Stimulated activated naive CD8-positive, alpha-beta T cell treated with anti-CD3 and anti-CD28 coated beads, Interleukin-15, Interleukin-2, amounts not matched to agents 100 ng/mL and 50 ng/mL, for 24 hours (primary cell): Measurements from ENCODE around the gene CHMP6.
"Not testable (repeated sequence)": the region's sequence is repeated elsewhere in the genome, so short reads cannot be mapped to it uniquely, and the experiment has no call there.

Experiments used
- H3K27ac Mint-ChIP-seq: one replicate; pipeline ENCODE4 v1.8.0; 2021; ENCODE audit warnings: mild to moderate bottlenecking, mixed read lengths
- H3K27me3 Mint-ChIP-seq: one replicate; pipeline ENCODE4 v1.8.0; 2021; ENCODE audit warnings: mixed read lengths
- H3K36me3 Mint-ChIP-seq: one replicate; pipeline ENCODE4 v1.8.0; 2021; ENCODE audit warnings: low read depth, mixed read lengths
- H3K4me1 Mint-ChIP-seq: one replicate; pipeline ENCODE4 v1.8.0; 2021; ENCODE audit warnings: low read depth, mixed read lengths
- H3K4me3 Mint-ChIP-seq: one replicate; pipeline ENCODE4 v1.8.0; 2021; ENCODE audit warnings: mild to moderate bottlenecking, mixed read lengths
- H3K9me3 Mint-ChIP-seq: one replicate; pipeline ENCODE4 v1.8.0; 2021; ENCODE audit warnings: mixed read lengths

The CHMP6 gene

GRCh38 chr17:81019563-81020442 is 28.2 kb downstream of the CHMP6 start:
- H3K4me1 Mint-ChIP-seq = peaks cover 24% of the 10 kb centered on the region
- H3K27ac Mint-ChIP-seq = no peak overlapping the region
- no peak overlapping the region for H3K4me3 Mint-ChIP-seq
- H3K9me3 Mint-ChIP-seq = peaks cover 9% of the 10 kb centered on the region
- H3K36me3 Mint-ChIP-seq = no peaks in the 10 kb centered on the region
- H3K27me3 Mint-ChIP-seq = no peaks in the 10 kb centered on the region

- no peak overlapping the region for H3K27ac Mint-ChIP-seq
- no peak overlapping the region for H3K4me3 Mint-ChIP-seq
- no peaks in the 10 kb centered on the region for H3K27me3 Mint-ChIP-seq
- peaks cover 8% of the 10 kb centered on the region for H3K9me3 Mint-ChIP-seq
- H3K4me1 Mint-ChIP-seq = peaks cover 24% of the 10 kb centered on the region
- H3K36me3 Mint-ChIP-seq = no peaks in the 10 kb centered on the region
These were observed 28.8 kb downstream of the CHMP6 start for GRCh38 chr17:81020443-81020766.

DNA sequence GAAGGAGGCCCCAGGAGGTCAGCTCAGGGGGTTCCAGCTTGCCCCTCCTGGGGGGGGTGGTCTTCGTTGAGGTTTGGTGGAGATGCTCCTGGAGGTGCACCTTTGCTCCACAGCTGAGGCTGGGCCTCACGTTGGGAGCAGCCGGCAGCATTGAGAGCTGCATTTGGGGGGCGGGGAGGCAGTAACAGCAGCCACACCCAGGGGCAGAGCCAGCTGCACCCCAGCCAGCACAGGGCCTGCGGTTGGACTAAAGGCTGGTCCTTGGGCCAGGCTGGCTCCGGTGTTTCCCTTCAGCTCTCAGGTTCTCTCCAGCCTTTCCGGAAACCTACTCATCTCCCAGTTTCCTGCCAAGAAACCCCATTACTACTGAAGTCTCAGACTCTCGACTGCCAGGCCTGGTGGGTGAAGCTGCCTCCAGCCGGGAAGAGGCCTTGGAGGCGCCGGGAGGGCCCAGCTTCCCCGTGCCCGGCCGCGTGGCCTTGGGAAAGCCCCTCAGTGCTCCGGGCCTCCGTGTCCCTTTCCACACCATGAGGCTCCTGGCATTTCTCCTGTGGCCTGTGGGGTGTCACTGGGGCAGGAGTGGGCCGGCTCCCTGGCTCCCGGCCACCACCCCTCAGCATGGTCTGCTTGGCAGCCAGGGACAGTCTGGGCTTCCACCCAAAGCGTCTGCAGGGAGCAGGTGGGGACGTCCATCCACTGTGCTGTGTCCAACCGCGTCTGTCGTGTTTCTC is 29.3 kb downstream of the CHMP6 start:
- peaks cover 5% of the 10 kb centered on the region for H3K9me3 Mint-ChIP-seq
- H3K4me3 Mint-ChIP-seq = no peak overlapping the region
- H3K36me3 Mint-ChIP-seq = no peaks in the 10 kb centered on the region
- H3K27ac Mint-ChIP-seq = no peak overlapping the region
- peaks cover 24% of the 10 kb centered on the region for H3K4me1 Mint-ChIP-seq
- no peaks in the 10 kb centered on the region for H3K27me3 Mint-ChIP-seq

DNA sequence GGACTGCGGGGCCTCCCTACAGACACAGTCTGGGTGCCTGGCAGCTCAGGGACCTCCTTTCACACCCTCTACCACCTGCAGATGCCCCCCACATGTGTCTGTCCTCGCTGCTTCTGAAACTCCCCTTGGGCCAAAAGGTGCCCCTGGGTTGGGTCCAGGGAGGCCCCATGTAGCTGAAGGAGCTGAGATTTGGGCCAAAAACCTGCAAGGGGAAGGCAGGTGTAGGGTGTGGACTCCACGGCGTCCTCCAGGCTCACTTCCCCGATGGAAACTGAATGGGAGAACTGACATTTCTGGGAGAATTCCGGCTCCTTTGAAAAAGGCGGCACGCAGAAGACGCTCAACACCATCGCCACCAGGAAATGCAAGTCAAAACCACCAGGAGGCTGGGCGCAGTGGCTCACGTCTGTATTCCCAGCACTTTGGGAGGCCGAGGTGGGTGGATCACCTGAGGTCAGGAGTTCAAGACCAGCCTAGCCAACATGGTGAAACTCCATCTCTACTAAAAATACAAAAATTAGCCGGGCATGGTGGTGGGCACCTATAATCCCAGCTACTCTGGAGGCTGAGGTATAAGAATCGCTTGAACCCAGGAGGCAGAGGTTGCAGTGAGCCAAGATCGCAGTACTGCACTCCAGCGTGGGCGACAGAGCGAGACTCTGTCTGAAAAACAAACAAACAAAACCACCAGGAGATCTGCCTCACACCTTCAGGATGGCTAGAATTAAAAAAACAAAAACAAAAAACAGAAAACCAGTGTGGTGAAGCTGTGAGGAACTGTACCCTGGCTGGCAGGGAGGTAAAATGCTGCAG is 30.1 kb downstream of the CHMP6 start:
- no peak overlapping the region for H3K27ac Mint-ChIP-seq
- peaks cover 3% of the 10 kb centered on the region for H3K9me3 Mint-ChIP-seq
- no peak overlapping the region for H3K4me3 Mint-ChIP-seq
- H3K27me3 Mint-ChIP-seq = peaks cover under 1% of the 10 kb centered on the region
- no peaks in the 10 kb centered on the region for H3K36me3 Mint-ChIP-seq
- peaks cover 24% of the 10 kb centered on the region for H3K4me1 Mint-ChIP-seq

DNA sequence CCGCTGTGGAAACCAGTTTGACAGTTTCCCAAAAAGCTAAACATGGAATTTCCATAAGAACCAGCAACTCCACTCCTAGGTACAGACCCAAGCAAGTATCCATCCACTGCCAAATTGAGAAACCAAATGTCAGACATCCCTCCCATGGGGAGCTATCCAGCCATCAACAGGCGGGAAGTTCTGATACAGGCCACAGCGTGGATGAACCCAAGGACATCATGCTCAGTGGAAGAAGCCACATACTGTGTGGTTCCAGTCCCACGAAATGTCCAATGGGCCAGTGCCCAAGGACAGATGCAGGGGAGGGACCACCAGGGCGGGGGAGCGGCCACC is 30.7 kb downstream of the CHMP6 start:
- H3K27ac Mint-ChIP-seq = no peak overlapping the region

DNA sequence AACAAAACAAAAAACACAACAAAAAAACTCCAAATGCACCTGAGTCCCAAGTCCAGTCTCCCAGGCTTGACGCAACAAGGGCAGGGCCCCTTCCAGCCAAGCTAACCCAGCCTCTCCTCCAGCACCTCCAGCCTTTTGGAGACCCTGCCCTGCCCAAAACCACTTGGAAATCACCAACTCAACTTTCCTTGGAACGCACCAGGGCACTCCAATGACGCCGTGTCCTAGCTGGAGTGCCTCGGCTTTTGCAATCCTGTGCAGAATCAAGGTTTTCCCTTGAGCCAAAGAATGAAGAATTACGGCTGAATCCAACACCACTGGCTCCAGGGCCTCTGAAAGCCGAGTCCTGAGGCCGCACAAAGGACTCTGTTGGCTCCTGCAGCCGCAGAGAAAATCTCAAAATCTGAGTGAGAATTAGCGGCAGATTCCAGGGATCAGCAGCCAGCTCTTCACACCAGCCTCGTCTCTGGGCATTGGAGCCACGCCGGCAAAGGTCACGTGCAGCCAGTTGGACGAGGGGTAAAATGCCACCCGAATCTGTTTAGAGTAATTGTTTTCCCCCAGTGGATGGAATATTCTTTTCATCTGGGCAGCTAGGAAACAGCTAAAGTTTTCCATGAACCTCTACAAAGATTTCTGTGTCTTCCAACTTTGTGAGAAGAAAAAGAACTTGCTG is 33.6 kb downstream of the CHMP6 start:
- Mint-ChIP-seq H3K9me3 (peaks cover 4% of the 10 kb centered on the region), H3K36me3 (no peaks in the 10 kb centered on the region), H3K4me3 (no peak overlapping the region), H3K27me3 (peaks cover 13% of the 10 kb centered on the region), H3K27ac (no peak overlapping the region), H3K4me1 (peaks cover 7% of the 10 kb centered on the region)

More for the DNA sequence above, 30.7 kb downstream of the CHMP6 start:
- no peaks in the 10 kb centered on the region for H3K36me3 Mint-ChIP-seq
- peaks cover 24% of the 10 kb centered on the region for H3K4me1 Mint-ChIP-seq
- H3K4me3 Mint-ChIP-seq = no peak overlapping the region
- H3K27me3 Mint-ChIP-seq = peaks cover 6% of the 10 kb centered on the region
- H3K9me3 Mint-ChIP-seq = peaks cover 4% of the 10 kb centered on the region

DNA sequence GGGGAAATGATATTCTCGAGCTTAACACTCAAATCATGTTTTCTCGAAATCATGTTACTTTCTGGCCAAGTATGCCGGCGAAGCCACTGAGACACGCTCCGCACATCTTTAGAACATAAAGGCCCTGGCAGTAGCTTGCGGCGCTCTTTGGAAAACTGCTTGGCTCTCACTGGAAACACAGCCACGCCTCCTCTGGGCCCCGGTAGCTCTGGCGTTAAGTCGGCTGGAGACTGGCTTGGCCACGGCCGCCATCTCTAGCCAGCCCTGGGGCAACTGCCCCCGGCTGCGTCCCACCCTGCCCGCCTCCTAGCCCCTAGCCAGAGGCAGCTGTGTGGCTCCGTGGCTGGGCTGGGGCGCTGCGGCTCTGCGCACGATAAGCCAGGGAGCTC is 34.1 kb downstream of the CHMP6 start:
- H3K27me3 Mint-ChIP-seq = peaks cover 17% of the 10 kb centered on the region
- H3K27ac Mint-ChIP-seq = no peak overlapping the region
- H3K36me3 Mint-ChIP-seq = no peaks in the 10 kb centered on the region
- peaks cover 4% of the 10 kb centered on the region for H3K9me3 Mint-ChIP-seq
- H3K4me1 Mint-ChIP-seq = peaks cover 7% of the 10 kb centered on the region
- no peak overlapping the region for H3K4me3 Mint-ChIP-seq

DNA sequence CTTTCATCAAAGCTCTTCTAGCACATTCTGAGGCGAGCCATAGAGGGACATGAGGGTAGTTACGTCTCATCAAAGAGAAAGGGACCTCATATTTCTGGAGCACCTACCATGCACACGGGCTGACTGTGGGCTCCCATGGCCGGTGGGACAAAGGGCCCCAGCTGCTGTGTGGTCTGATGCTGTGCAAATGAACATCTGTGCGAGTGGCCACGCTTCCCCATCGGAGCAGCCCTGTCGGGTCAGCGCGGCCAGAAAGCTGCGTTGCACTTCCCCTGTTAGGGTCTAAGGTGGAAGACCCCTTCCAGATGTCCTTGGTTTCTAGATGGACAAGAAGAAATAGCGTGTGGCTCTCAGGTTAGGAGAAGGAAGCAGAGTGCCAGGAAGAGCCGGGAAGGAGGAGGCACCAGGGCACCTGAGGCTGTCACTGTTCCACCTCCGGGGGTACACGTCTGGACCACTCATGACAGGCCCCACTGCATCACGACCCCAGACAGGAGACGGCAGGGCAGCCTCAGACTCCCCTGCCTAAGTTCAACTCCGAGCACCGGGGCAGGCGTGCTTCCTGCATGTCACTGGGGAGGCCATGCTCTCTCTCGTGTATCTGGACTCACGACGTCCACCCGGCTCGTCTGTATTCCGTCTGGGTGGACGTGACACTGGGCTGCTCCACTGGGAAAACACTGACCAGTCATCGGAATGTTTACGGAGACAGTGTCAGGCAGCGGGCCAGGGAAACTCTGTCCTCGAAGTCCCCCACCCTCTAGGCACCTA is 34.8 kb downstream of the CHMP6 start:
- Mint-ChIP-seq H3K36me3 (no peaks in the 10 kb centered on the region), H3K4me3 (no peak overlapping the region), H3K9me3 (peaks cover 4% of the 10 kb centered on the region), H3K4me1 (peaks cover 7% of the 10 kb centered on the region), H3K27me3 (peaks cover 17% of the 10 kb centered on the region), H3K27ac (no peak overlapping the region)

DNA sequence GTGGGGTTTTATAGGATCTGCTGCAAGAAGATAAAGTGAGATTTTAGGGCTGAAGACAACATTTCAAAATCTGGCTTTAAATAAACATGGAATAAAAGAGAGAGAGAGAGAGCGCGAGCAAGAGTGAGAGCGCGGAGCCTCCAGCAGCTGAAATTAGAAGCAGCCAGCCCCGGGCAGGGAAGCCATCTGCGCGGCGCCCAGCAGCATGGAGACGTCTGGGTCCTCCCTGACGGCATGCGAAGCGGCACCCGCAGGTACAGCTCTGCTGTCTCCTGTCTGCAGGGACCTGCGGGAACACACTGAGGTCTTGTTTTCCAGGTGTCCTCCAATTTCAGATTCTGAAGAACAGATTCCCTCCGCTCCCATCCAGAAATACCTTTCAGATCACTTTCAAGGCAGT is 35.4 kb downstream of the CHMP6 start:
- H3K27me3 Mint-ChIP-seq = peaks cover 17% of the 10 kb centered on the region
- peaks cover 7% of the 10 kb centered on the region for H3K4me1 Mint-ChIP-seq
- H3K4me3 Mint-ChIP-seq = no peak overlapping the region
- H3K9me3 Mint-ChIP-seq = peaks cover 4% of the 10 kb centered on the region
- no peak overlapping the region for H3K27ac Mint-ChIP-seq
- no peaks in the 10 kb centered on the region for H3K36me3 Mint-ChIP-seq

GRCh38 chr17:81027591-81028505 is 36.2 kb downstream of the CHMP6 start:
- no peak overlapping the region for H3K27ac Mint-ChIP-seq
- peaks cover 7% of the 10 kb centered on the region for H3K4me1 Mint-ChIP-seq
- H3K27me3 Mint-ChIP-seq = peaks cover 17% of the 10 kb centered on the region
- no peaks in the 10 kb centered on the region for H3K36me3 Mint-ChIP-seq
- no peak overlapping the region for H3K4me3 Mint-ChIP-seq
- peaks cover 4% of the 10 kb centered on the region for H3K9me3 Mint-ChIP-seq

DNA sequence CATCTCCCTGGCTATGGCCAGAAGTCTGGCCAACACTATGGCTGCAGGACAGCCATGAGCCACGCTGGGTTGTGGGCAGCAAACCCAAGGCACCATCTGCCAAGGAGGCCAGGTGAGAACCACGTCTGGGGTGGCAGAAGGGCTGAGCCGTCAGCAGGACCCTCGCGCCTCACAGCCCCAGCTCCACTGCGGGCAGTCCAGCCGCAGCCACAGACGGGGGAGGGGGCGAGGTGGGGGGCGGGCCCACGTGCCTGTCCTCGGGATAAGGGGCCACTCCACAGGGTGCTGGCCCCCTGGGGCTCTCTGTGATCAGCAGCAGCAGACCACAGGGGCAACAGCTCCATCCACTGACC is 36.8 kb downstream of the CHMP6 start:
- H3K9me3 Mint-ChIP-seq = peaks cover 4% of the 10 kb centered on the region
- H3K4me1 Mint-ChIP-seq = peaks cover 10% of the 10 kb centered on the region
- H3K4me3 Mint-ChIP-seq = no peak overlapping the region
- peaks cover 22% of the 10 kb centered on the region for H3K27me3 Mint-ChIP-seq
- no peaks in the 10 kb centered on the region for H3K36me3 Mint-ChIP-seq
- H3K27ac Mint-ChIP-seq = no peak overlapping the region

DNA sequence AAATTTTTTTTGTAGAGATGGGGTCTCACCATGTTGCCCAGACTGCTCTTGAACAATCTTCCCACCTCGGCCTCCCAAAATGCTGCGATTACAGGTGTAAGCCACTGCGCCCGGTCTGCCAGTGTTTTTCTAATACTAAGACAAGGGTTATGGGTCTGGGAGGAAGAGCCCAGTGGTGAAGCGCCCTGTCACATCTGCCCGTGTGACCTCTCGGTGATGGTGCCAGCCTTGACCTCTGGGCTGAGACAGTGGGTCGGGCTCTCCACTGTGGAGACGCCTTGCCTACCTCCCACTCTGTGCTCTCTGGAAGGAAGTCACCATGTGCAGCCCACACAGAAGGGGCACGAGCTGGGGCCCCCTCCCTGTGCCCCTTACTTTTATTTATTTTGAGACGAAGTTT is 38.2 kb downstream of the CHMP6 start:
- Mint-ChIP-seq H3K27ac (no peak overlapping the region), H3K4me1 (peaks cover 15% of the 10 kb centered on the region), H3K36me3 (no peaks in the 10 kb centered on the region), H3K9me3 (peaks cover 4% of the 10 kb centered on the region), H3K27me3 (peaks cover 29% of the 10 kb centered on the region), H3K4me3 (no peak overlapping the region)

DNA sequence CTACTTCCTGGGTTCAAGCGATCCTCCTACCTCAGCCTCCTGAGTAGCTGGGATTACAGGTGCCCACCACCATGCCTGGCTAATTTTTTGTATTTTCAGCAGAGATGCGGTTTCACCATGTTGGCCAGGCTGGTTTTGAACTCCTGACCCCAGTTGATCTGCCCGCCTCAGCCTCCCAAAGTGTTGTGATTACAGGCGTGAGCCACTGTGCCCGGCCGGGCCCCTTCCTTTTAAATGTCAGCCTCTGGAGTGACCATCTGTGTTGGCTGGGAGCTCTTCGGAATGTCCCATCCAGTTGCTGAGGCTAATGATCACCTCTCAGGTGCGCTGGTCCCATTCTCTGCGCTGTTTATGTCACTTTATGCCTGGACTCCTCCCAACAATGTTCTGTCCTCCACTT is 38.7 kb downstream of the CHMP6 start:
- not testable (repeated sequence) for H3K36me3 Mint-ChIP-seq, H3K4me3 Mint-ChIP-seq, H3K27ac Mint-ChIP-seq, H3K9me3 Mint-ChIP-seq
- H3K4me1 Mint-ChIP-seq = peaks cover 15% of the 10 kb centered on the region
- peaks cover 29% of the 10 kb centered on the region for H3K27me3 Mint-ChIP-seq
